Right ventricle myocardium superior (tissue), 1 donor: ENCODE data around the gene TP53BP1. TPM values are rescaled to one million over a fixed set of nuclear protein-coding genes. Genes with fewer than 3 reads are reported as not detected.

Source experiments
- ATAC-seq: fragments of 200-7000 bp; cut with Tn5 transposase; one replicate; pipeline ENCODE4 v1.9.1; 2020; ENCODE audit warnings: mild to moderate bottlenecking; ENCODE audit not compliant: poor library complexity
- DNase-seq: peaks from one replicate; pipeline ENCODE4 v3.0.0-alpha.2; 2020
- intact Hi-C: fragments of 100-400 bp; cut with DNase I; formaldehyde crosslinking; loops from one replicate; pipeline ENCODE4 v1.11.2; 2022
- total RNA-seq: library from RNA; stranded (reverse); fragmentation: NEBNext Ultra II Directional; extraction: Animal tissue kit (Norgen Biotek cat#: 25700); gene quantifications from one replicate; pipeline ENCODE4 v1.2.1, GENCODE V29; 2021
- donor health status: DM: no; HTN: yes; CAD: no; lungs with severe emphysema.

The TP53BP1 gene
- total RNA-seq, 1 donor from 2014 or later = 23.7 TPM

- intact Hi-C loops = no loop called here
- no peak for ATAC-seq
These were observed 932 bp upstream of the TP53BP1 start for GRCh38 chr15:43493703-43494472.

GRCh38 chr15:43492266-43492665 lies 690 bp downstream of the TP53BP1 start:
- ATAC-seq = no peak
- DNase-seq = no peak
- intact Hi-C loops = no loop called here

More at GRCh38 chr15:43493703-43494472, 932 bp upstream of the TP53BP1 start:
- DNase-seq = no peak

GRCh38 chr15:43489191-43489590 lies 3.8 kb downstream of the TP53BP1 start:
- ATAC-seq = no peak
- intact Hi-C loops = no loop called here
- no peak for DNase-seq

- DNase-seq (no peak), ATAC-seq (no peak)
- intact Hi-C loops = no loop called here
These were observed 4.2 kb downstream of the TP53BP1 start for GRCh38 chr15:43488790-43489189.

GRCh38 chr15:43487271-43487895 lies 5.6 kb downstream of the TP53BP1 start:
- ATAC-seq (no peak), DNase-seq (no peak)
- intact Hi-C loops = no loop called here

GRCh38 chr15:43484455-43484854 lies 8.5 kb downstream of the TP53BP1 start:
- intact Hi-C loops = no loop called here
- ATAC-seq = no peak
- DNase-seq = no peak

GRCh38 chr15:43483297-43484128 lies 9.4 kb downstream of the TP53BP1 start:
- no peak for DNase-seq
- intact Hi-C loops = no loop called here
- no peak for ATAC-seq

GRCh38 chr15:43473885-43474284 lies 19.1 kb downstream of the TP53BP1 start:
- ATAC-seq = no peak
- intact Hi-C loops = no loop called here
- no peak for DNase-seq

- intact Hi-C loops = no loop called here
- DNase-seq = no peak
- ATAC-seq = no peak
These were observed 21.0 kb downstream of the TP53BP1 start for GRCh38 chr15:43471975-43472374.

- DNase-seq (no peak), ATAC-seq (no peak)
- intact Hi-C loops = no loop called here
These were observed 23.1 kb downstream of the TP53BP1 start for GRCh38 chr15:43469867-43470266.

- intact Hi-C loops = no loop called here
- no peak for ATAC-seq
- no peak for DNase-seq
These were observed 27.9 kb downstream of the TP53BP1 start for GRCh38 chr15:43465100-43465499.

- ATAC-seq = no peak
- intact Hi-C loops = no loop called here
These were observed 29.0 kb downstream of the TP53BP1 start for GRCh38 chr15:43463998-43464397.

GRCh38 chr15:43463507-43463906 lies 29.4 kb downstream of the TP53BP1 start:
- ATAC-seq (peak; percentile 70), DNase-seq (no peak)
- intact Hi-C loops = no loop called here

More at GRCh38 chr15:43463998-43464397, 29.0 kb downstream of the TP53BP1 start:
- DNase-seq = no peak

GRCh38 chr15:43449981-43450380 lies 43.0 kb downstream of the TP53BP1 start:
- no peak for ATAC-seq

GRCh38 chr15:43446344-43446743 lies 46.6 kb downstream of the TP53BP1 start:
- ATAC-seq = no peak

More at GRCh38 chr15:43449981-43450380, 43.0 kb downstream of the TP53BP1 start:
- DNase-seq = no peak
- intact Hi-C loops = no loop called here

GRCh38 chr15:43441316-43441715 lies 51.6 kb downstream of the TP53BP1 start:
- ATAC-seq (peak; percentile 60), DNase-seq (no peak)
- intact Hi-C loops = no loop called here

More at GRCh38 chr15:43446344-43446743, 46.6 kb downstream of the TP53BP1 start:
- intact Hi-C loops = no loop called here
- no peak for DNase-seq

GRCh38 chr15:43440721-43441281 lies 52.2 kb downstream of the TP53BP1 start:
- DNase-seq = no peak
- peak; percentile 95 for ATAC-seq
- intact Hi-C loops = no loop called here

GRCh38 chr15:43439268-43439667 lies 53.7 kb downstream of the TP53BP1 start:
- no peak for DNase-seq
- intact Hi-C loops = no loop called here
- no peak for ATAC-seq

- DNase-seq (no peak), ATAC-seq (no peak)
- intact Hi-C loops = no loop called here
These were observed 56.6 kb downstream of the TP53BP1 start for GRCh38 chr15:43436395-43436794.
